Muscle layer of colon (tissue), 2 donors: ENCODE measurements around the gene LCE3E.

Experiments
- H3K27ac ChIP-seq: one replicate; pipeline ENCODE4 v1.7.0; 2013; ENCODE audit warnings: low read depth, mild to moderate bottlenecking, low read length, moderate library complexity
- H3K27me3 ChIP-seq, 2 donors: one replicate each; pipeline ENCODE4 v1.7.0; 2013; ENCODE audit warnings: low read length in 2 of 2, mild to moderate bottlenecking in 2 of 2; ENCODE audit not compliant: insufficient read depth in 2 of 2, control insufficient read depth in 1 of 2
- H3K36me3 ChIP-seq: one replicate; pipeline ENCODE4 v1.7.0; 2013; ENCODE audit warnings: mild to moderate bottlenecking, low read length; ENCODE audit not compliant: insufficient read depth
- H3K4me1 ChIP-seq: one replicate; pipeline ENCODE4 v1.7.0; 2013; ENCODE audit warnings: mild to moderate bottlenecking, low read length; ENCODE audit not compliant: insufficient read depth
- H3K4me3 ChIP-seq, 2 donors: one replicate each; pipeline ENCODE4 v1.7.0; 2013; ENCODE audit warnings: low read length in 2 of 2, low read depth in 1 of 2, mild to moderate bottlenecking in 1 of 2, moderate library complexity in 1 of 2
- H3K9ac ChIP-seq: one replicate; pipeline ENCODE4 v1.7.0; 2013; ENCODE audit warnings: low read length
- H3K9me3 ChIP-seq: one replicate; pipeline ENCODE4 v1.7.0; 2013; ENCODE audit warnings: mild to moderate bottlenecking, low read length
- donor health status: abdominal sarcoma.
- donor health status: Adenocarcinoma of cecum.

LCE3E gene

GRCh38 chr1:152546704-152547103 is 19.9 kb downstream of the LCE3E start:
- Histone ChIP-seq H3K4me3 (no peak overlapping the region), H3K27me3 (no peaks in the 10 kb centered on the region), H3K9ac (no peak overlapping the region), H3K36me3 (no peaks in the 10 kb centered on the region), H3K9me3 (no peaks in the 10 kb centered on the region), H3K4me1 (no peaks in the 10 kb centered on the region), H3K27ac (no peak overlapping the region)

DNA sequence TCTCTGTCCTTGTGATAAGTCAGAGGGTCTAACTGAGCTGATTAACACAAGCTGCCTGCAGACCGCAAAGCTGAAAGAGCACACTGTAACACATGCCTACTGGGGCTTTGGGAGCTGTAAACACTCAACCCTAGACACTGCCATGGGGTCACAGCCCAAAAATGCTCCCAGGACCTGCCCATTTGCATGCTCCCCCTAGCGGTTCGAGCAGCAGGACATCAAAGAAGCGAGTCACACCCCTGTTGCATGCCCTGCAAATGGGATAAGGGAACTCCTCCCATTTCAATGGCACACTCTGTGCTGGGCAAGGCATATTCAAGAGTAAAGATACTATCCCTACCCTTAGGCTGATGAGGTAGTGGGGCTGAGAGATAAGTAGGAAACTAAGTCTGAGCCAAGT is 22.8 kb downstream of the LCE3E start:
- Histone ChIP-seq H3K4me3 (no peak overlapping the region), H3K4me1 (no peaks in the 10 kb centered on the region), H3K9ac (no peak overlapping the region), H3K27me3 (no peaks in the 10 kb centered on the region), H3K36me3 (no peaks in the 10 kb centered on the region), H3K27ac (no peak overlapping the region), H3K9me3 (no peaks in the 10 kb centered on the region)

DNA sequence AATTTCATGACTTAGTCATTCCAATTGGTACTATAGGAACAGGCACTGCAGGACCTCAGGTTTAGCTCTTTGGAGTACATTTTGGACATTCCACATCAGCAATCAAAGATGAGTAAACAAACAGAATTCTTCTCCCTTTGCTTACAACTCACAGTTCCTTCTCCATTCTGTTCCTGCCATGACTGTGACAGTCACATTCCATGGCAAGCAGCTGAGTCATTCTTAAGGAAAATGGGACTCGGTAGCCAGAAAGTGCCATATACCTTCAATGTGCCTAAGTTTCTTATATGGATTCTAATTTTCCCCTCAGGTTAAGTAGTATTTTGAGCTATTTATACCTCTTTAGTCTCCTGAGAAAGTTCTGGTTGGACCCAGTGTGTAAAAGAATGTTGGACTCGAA is 26.7 kb downstream of the LCE3E start:
- no peak overlapping the region for H3K27ac ChIP-seq
- no peaks in the 10 kb centered on the region for H3K36me3 ChIP-seq
- no peaks in the 10 kb centered on the region for H3K9me3 ChIP-seq
- H3K4me3 ChIP-seq = no peak overlapping the region
- no peaks in the 10 kb centered on the region for H3K27me3 ChIP-seq
- H3K9ac ChIP-seq = no peak overlapping the region
- no peaks in the 10 kb centered on the region for H3K4me1 ChIP-seq

DNA sequence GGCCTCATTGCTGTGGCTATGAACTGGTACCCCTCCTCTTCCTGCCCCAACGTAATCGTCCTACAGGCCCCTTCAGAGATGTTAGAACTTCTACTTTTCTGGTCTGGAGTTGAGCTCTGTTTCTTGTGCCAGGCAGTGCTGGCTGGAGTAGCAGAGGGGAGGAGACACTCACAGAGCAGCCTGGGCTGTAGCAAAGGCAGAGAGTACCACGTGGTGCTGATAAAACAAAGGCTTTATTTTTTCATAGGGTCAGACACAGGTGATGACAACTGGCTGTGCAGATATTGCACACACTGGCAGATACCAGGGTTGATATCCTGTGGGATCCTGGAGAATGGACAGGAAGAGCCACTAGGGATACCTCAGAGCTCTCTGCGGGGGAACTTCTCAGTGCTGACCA is 29.1 kb downstream of the LCE3E start:
- no peaks in the 10 kb centered on the region for H3K36me3 ChIP-seq
- no peak overlapping the region for H3K27ac ChIP-seq
- H3K4me1 ChIP-seq = no peaks in the 10 kb centered on the region
- H3K27me3 ChIP-seq = no peaks in the 10 kb centered on the region
- H3K4me3 ChIP-seq = no peak overlapping the region
- no peaks in the 10 kb centered on the region for H3K9me3 ChIP-seq
- H3K9ac ChIP-seq = no peak overlapping the region

DNA sequence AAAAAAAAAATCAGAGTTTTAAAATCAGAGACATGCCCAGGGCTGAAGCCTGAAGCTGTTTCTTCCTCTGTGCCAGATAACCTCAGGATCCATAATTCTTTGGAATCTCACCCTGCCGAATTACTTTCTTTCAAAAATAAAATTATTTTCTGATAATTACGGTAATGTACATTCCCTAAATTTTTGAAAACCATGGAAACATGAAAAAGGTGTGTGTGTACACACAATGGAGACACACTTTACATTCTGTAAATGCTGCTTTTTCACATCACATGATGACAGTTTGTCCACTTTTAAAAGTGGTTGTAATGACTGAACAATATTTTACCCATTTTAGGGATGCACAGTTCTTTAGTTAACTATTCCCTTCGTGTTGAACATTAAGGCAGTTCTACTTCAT is 30.8 kb downstream of the LCE3E start:
- Histone ChIP-seq H3K9ac (no peak overlapping the region), H3K4me3 (no peak overlapping the region), H3K36me3 (no peaks in the 10 kb centered on the region), H3K27me3 (no peaks in the 10 kb centered on the region), H3K27ac (no peak overlapping the region), H3K4me1 (no peaks in the 10 kb centered on the region), H3K9me3 (no peaks in the 10 kb centered on the region)

DNA sequence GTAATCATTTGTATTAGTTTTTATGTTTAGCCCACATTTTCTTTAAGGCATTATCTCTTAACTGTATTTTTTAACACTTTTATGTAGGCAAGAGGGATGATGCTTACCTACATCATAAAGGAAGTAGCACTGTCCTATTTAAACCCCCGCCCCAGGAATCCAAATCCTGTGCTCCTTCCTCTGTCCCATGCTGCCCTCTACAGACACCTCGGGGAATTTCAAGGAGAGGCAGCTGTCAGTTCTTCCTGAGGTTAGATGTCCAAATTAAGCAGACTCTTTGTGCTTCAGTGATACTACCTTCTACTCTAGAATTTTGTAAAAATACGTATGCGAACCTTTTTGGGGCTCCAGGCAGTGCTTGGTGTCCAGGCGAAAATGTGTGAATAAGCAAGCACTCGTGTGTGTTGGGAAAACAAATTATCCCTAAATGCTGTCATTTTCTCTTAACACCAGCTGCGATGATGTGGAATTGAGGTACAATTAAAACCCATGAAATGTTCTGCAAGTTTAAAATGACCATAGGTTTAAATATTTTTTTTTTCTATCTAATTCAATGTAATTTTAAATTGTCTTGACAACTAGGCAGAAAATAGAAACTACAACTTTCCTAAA is 33.1 kb downstream of the LCE3E start:
- no peak overlapping the region for H3K4me3 ChIP-seq
- no peaks in the 10 kb centered on the region for H3K36me3 ChIP-seq
- H3K27me3 ChIP-seq = no peaks in the 10 kb centered on the region
- H3K9me3 ChIP-seq = no peaks in the 10 kb centered on the region
- H3K27ac ChIP-seq = no peak overlapping the region
- no peaks in the 10 kb centered on the region for H3K4me1 ChIP-seq
- H3K9ac ChIP-seq = no peak overlapping the region

DNA sequence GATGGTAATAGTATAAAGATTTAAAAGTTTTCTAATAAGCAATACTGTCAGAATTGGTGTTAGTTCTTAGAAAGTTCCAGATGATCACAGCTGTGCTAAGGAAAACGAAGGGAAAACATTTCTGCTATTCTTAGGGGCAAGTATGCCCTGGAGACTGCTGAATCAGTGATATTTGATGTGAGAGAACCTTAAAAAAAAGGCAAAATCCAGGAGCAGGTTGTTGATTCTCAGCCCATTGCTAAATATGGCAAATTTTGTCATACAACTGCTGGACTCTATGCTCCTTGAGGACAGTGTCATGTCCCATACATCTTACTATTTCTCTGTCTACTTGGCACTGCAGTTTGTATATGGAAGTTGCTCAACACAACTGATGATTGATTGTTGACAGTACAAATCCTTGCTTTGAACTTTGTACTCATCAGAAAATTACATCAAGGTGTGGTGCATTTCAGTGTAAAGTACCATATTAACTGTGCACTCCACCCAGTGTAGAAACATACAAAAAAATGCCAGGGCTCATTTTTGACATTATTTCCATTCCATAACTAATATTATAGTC is 41.4 kb downstream of the LCE3E start:
- H3K9me3 ChIP-seq = no peaks in the 10 kb centered on the region
- no peak overlapping the region for H3K4me3 ChIP-seq
- no peak overlapping the region for H3K9ac ChIP-seq
- H3K27ac ChIP-seq = no peak overlapping the region
- no peaks in the 10 kb centered on the region for H3K4me1 ChIP-seq
- H3K36me3 ChIP-seq = no peaks in the 10 kb centered on the region
- no peaks in the 10 kb centered on the region for H3K27me3 ChIP-seq

DNA sequence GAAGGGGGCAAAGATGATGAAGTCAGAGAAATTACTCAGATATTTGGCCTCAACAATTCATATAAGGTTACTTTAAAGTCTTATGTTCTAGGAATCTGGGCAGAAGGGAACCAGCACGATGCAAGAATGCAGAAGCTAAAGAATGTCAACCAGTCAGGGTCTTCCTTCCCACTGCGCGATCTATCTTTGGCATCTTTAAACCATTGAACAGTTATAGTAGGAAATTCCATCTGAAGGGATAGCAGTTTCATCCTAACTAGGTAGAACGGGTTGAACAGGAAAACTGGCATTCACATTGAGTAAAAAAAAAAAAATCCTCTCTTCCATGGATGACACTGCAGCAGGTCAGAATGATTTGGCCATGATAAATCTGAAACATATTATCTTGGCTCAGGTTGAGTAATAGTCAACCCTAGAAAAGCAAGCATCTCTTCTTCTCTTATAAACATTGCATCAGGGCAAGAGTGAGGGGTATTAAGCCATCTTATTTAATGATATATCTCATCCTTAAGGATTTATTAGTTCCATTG is 46.0 kb downstream of the LCE3E start:
- no peak overlapping the region for H3K9ac ChIP-seq
- H3K4me1 ChIP-seq = no peaks in the 10 kb centered on the region
- no peak overlapping the region for H3K4me3 ChIP-seq
- H3K27ac ChIP-seq = no peak overlapping the region
- no peaks in the 10 kb centered on the region for H3K36me3 ChIP-seq
- no peaks in the 10 kb centered on the region for H3K9me3 ChIP-seq
- peaks cover 6 to 10% of the 10 kb centered on the region in 2 donors for H3K27me3 ChIP-seq

DNA sequence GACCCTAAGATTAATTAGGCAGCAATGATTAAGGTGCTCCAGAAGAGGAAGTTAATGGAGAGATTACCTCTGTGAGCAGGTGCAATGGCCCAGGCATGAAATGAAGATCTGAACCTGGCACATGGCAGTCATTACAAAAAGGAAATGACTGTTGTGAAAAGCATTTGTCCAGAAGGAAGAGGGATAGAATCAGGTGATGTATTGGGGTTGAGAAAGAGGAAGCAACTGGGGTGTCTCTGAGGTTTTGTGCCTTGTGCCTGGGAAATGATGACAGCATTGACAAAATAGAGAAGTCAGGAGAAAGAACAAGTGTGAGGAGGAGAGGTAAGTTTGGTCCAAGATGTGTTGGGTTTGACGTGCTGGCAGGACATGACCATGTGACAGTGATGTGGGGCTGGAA is 46.7 kb downstream of the LCE3E start:
- no peak overlapping the region for H3K27ac ChIP-seq
- no peaks in the 10 kb centered on the region for H3K36me3 ChIP-seq
- no peaks in the 10 kb centered on the region for H3K4me1 ChIP-seq
- H3K27me3 ChIP-seq = peaks cover 9 to 10% of the 10 kb centered on the region in 2 donors
- H3K9me3 ChIP-seq = no peaks in the 10 kb centered on the region
- H3K9ac ChIP-seq = no peak overlapping the region
- no peak overlapping the region for H3K4me3 ChIP-seq

- Histone ChIP-seq H3K36me3 (no peaks in the 10 kb centered on the region), H3K4me3 (no peak overlapping the region), H3K9me3 (no peaks in the 10 kb centered on the region), H3K9ac (no peak overlapping the region), H3K27me3 (peaks cover 23 to 33% of the 10 kb centered on the region in 2 donors), H3K27ac (no peak overlapping the region), H3K4me1 (no peaks in the 10 kb centered on the region)
Measured at GRCh38 chr1:152517237-152517811, 49.3 kb downstream of the LCE3E start.

DNA sequence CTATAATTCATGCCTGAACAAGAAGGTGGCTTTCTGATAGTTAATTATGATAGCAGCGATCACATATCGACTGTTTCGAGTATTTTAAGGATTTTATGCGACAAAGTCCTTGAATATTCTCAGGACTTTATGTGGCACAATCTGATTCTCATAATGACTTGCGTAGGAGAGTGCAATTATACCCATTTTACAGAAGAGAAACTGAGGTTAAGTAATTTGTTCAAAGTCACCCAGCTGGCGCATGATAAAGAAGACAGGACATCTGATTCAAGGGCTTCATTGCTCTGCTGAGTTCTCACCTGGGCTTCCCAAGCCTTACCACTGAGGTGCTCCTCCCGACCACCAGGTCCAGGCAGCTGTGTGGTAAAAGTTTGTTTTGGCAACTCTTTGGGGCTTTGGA is 50.5 kb downstream of the LCE3E start:
- Histone ChIP-seq H3K4me1 (no peaks in the 10 kb centered on the region), H3K4me3 (no peak overlapping the region), H3K27me3 (peaks cover 23 to 40% of the 10 kb centered on the region in 2 donors), H3K36me3 (no peaks in the 10 kb centered on the region), H3K9me3 (no peaks in the 10 kb centered on the region), H3K27ac (no peak overlapping the region), H3K9ac (no peak overlapping the region)
